Peyer's patch (tissue), 4 donors: ENCODE results near the gene SLC41A2. TPM values are rescaled to one million over a fixed set of nuclear protein-coding genes. Genes with fewer than 3 reads are reported as not detected.
"Not testable (repeated sequence)": the region's sequence is repeated elsewhere in the genome, so short reads cannot be mapped to it uniquely, and the experiment has no call there.

ENCODE experiments used
- DNase-seq, 3 donors: peaks; one replicate each; pipeline ENCODE4 v3.0.0-alpha.2; 2017 to 2019
- H3K27ac ChIP-seq, 4 donors: fragments of 200-600 bp; sonication (generic); one replicate each; pipeline ENCODE4 v1.5.1; 2016 to 2019
- H3K27me3 ChIP-seq, 2 donors: fragments of 200-600 bp; sonication (generic); one replicate each; pipeline ENCODE4 v1.5.1; 2019
- H3K36me3 ChIP-seq, 3 donors: fragments of 200-600 bp; sonication (generic); one replicate each; pipeline ENCODE4 v1.5.1; 2016 to 2019
- H3K4me1 ChIP-seq, 4 donors: fragments of 200-600 bp; sonication (generic); one replicate each; pipeline ENCODE4 v1.5.1; 2016 to 2019
- H3K4me3 ChIP-seq, 4 donors: fragments of 200-600 bp; sonication (generic); 1 replicate in 3 of 4; 2 replicates in 1 of 4; pipeline ENCODE4 v1.5.1; 2016 to 2019; ENCODE audit warnings: mild to moderate bottlenecking in 1 of 4
- H3K9me3 ChIP-seq, 4 donors: fragments of 200-600 bp; sonication (generic); one replicate each; pipeline ENCODE4 v1.5.1; 2016 to 2019; ENCODE audit warnings: mild to moderate bottlenecking in 1 of 4
- POLR2A ChIP-seq, 2 donors: fragments of 450-650 bp; IDR thresholded peaks; one replicate each; pipeline ENCODE4 v1.5.1; 2017; ENCODE audit warnings: antibody characterized with exemption in 2 of 2, mild to moderate bottlenecking in 2 of 2, moderate library complexity in 2 of 2
- total RNA-seq, 4 donors: library from RNA; depleted of rRNA; stranded (reverse); fragments of >200 nt; gene quantifications; one replicate each; pipeline ENCODE4 v1.1.0, GENCODE V29; 2016
- TF ChIP-seq, protein P1 (sequence below), 6 experiments: fragments of 450-650 bp in 4 of 6; fragments of 200-600 bp in 2 of 6; sonication (generic) in 1 of 6; IDR thresholded peaks; one replicate each; pipeline ENCODE4 v1.5.1; 2017 to 2019; ENCODE audit warnings: antibody characterized with exemption in 6 of 6, mild to moderate bottlenecking in 3 of 6, moderate library complexity in 1 of 6

Gene SLC41A2
- total RNA-seq, 4 donors from 2014 or later: 11.6 to 178 (median 114) TPM

DNA sequence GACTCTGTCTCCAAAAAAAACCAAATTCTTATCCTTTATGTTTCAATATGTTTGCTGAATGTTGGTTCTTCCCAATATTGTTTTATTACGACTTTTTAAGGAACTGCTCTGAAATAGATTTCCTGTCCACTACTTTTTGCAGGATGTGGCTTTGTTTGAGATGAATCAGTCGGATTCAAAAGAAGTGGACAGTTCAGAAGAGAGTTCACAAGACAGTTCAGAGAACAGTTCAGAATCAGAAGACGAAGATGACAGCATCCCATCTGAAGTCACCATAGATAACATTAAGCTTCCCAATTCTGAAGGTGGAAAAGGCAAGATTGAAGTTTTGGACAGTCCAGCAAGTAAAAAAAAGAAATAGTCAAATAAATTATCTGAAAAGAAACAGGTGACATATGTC is 36.2 kb upstream of the SLC41A2 start:
- Histone ChIP-seq H3K27me3 (no peaks in the 10 kb centered on the region), H3K27ac (no peak overlapping the region), H3K36me3 (peaks cover 0 to 24% (median 0%) of the 10 kb centered on the region in 3 donors), H3K9me3 (no peaks in the 10 kb centered on the region), H3K4me3 (no peak overlapping the region), H3K4me1 (peaks cover 0 to 11% (median 0%) of the 10 kb centered on the region in 4 donors)
- TF ChIP-seq, protein P1, sequence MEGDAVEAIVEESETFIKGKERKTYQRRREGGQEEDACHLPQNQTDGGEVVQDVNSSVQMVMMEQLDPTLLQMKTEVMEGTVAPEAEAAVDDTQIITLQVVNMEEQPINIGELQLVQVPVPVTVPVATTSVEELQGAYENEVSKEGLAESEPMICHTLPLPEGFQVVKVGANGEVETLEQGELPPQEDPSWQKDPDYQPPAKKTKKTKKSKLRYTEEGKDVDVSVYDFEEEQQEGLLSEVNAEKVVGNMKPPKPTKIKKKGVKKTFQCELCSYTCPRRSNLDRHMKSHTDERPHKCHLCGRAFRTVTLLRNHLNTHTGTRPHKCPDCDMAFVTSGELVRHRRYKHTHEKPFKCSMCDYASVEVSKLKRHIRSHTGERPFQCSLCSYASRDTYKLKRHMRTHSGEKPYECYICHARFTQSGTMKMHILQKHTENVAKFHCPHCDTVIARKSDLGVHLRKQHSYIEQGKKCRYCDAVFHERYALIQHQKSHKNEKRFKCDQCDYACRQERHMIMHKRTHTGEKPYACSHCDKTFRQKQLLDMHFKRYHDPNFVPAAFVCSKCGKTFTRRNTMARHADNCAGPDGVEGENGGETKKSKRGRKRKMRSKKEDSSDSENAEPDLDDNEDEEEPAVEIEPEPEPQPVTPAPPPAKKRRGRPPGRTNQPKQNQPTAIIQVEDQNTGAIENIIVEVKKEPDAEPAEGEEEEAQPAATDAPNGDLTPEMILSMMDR (IDR thresholded peaks at IDR 0.05): no peak
- no peak for TF ChIP-seq POLR2A (IDR thresholded peaks at IDR 0.05)
- DNase-seq: no peak

DNA sequence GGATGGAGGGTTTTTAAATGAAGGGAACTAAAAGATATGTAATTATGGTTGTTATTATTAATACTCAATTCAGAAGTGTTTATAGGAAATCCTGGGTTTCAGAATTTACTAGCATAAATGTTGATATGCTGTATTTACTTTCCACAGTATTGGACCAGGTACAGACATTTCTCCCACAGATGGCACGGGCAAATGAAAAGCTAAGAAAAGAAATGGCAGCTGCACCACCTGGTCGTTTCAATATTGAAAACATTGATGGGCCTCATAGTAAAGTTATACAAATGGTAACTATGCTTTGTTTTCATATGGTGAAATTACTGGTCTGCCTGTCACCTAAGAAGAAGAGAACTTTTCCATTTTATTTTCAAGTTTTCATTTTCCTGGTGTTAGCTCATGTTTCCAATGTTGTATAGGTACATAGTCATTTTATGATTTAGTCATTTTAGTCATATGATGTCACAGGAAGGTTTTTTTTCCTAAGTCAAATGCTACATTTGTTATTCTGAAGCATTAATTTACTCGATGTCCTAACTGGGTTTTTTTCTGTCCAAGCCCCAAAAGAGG is 33.6 kb upstream of the SLC41A2 start:
- no peaks in the 10 kb centered on the region for H3K27me3 ChIP-seq

DNA sequence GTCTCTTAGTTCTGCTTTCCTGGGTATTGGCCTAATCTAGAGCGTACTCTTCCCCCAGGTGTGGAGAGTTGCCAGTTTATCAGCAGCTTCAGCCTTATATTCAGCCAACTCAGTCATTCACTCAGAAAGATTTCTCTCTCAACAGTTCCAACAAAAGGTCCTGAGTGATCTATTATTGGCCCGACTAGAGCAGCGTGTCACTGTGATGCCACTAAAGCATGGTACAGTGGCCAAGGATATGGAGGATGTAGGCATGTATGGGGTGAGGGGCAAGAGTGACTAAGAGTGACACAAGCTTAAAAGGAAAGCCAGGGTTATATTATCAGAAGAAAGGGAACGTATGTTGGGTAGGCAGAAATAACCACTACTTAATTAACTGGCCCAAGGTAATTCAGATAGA is 32.9 kb upstream of the SLC41A2 start:
- Histone ChIP-seq H3K27me3 (no peaks in the 10 kb centered on the region), H3K9me3 (no peaks in the 10 kb centered on the region), H3K4me3 (no peak overlapping the region), H3K36me3 (peaks cover 0 to 20% (median 0%) of the 10 kb centered on the region in 3 donors), H3K27ac (no peak overlapping the region), H3K4me1 (peaks cover 0 to 9% (median 1%) of the 10 kb centered on the region in 4 donors)
- TF ChIP-seq, protein P1 (IDR thresholded peaks at IDR 0.05): no peak
- TF ChIP-seq POLR2A (IDR thresholded peaks at IDR 0.05): no peak
- no peak for DNase-seq

More for the DNA sequence above, 33.6 kb upstream of the SLC41A2 start:
- peaks cover 0 to 9% (median 1%) of the 10 kb centered on the region in 4 donors for H3K4me1 ChIP-seq
- H3K9me3 ChIP-seq: no peaks in the 10 kb centered on the region
- no peak overlapping the region for H3K27ac ChIP-seq
- H3K36me3 ChIP-seq: peaks cover 0 to 20% (median 0%) of the 10 kb centered on the region in 3 donors
- no peak for TF ChIP-seq POLR2A (IDR thresholded peaks at IDR 0.05)
- TF ChIP-seq, protein P1 (IDR thresholded peaks at IDR 0.05): no peak
- H3K4me3 ChIP-seq: no peak overlapping the region
- DNase-seq: no peak

DNA sequence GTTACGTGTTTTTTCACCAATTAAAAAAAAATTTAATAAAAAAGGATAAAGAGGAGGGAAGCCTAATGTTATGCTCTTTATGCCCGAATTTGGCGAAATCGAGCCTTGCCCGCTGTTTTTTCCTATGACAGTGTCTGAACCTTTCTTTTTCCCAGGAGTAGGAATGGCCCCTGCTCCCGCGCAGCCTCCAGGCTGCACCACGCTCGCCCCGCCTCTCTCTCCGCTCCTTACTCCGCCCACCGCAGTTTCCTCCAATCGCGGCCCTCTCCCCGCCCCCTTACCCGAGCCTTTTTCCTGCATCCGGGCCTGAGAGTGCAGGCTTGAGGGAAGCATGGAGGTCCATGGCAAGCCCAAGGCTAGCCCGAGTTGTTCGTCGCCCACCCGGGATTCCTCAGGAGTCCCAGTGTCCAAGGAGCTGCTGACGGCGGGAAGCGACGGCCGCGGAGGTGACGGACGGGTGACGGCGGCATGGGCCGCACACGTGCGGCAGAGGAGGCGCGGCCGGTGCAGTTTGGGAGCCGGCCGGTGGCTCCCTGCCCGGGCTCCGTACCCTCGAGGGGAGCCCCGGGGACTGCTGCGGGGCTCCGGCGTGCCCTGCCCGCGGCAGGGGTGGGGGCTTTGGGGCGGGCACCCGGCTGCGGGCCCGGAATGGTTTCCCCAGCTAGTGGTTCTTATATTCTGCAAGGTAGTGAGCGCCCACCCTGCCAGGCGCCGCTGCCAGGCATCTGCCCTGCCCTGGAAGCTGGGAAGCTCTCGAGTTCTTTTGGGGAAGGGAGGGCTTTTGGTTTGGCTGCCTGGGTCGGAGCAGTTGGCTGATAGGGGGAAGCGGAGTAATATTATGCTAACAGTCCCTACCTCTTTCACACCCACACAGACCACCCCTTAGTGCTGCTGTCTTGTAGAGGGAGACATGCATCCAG is 28.2 kb upstream of the SLC41A2 start, which contains the start of gene NOPCHAP1:
Gene NOPCHAP1 (plus strand): TSS at position 295 of the 920 bp plus-strand sequence. CDS start 37 bp downstream, at position 332.
- H3K27me3 ChIP-seq: no peaks in the 10 kb centered on the region
- peak within 1 kb of the TSS; percentile 55 to 83 (median 62) for H3K27ac ChIP-seq
- peaks cover 0 to 9% (median 1%) of the 10 kb centered on the region in 4 donors for H3K4me1 ChIP-seq
- no peaks in the 10 kb centered on the region for H3K36me3 ChIP-seq
- TF ChIP-seq POLR2A (IDR thresholded peaks at IDR 0.05): peak; percentile 36 to 64
- TF ChIP-seq, protein P1 (IDR thresholded peaks at IDR 0.05): no peak
- no peaks in the 10 kb centered on the region for H3K9me3 ChIP-seq
- H3K4me3 ChIP-seq: peak within 1 kb of the TSS; percentile 75 to 89 (median 83)
- peak; percentile 92 to 96 (median 95) for DNase-seq

DNA sequence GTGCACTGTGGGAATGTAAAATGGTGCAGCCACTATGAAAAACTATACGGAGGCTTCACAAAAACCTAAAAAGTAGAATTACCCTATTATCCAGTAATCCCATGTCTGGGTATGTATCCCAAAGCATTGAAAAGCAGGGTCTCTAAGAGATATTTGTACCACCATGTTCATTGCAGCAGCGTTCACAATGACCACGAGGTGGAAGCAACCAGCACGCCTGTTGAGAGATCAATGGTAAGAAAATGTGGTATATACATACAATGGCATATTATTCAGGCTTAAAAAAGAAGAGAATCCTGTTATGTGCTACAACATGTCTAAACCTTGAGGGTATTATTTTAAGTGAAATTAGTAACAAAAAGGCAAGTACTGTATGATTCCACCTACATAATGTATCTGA is 27.1 kb upstream of the SLC41A2 start:
- Histone ChIP-seq H3K4me1 (peaks cover 0 to 9% (median 1%) of the 10 kb centered on the region in 4 donors), H3K4me3 (peak overlapping the region in 1 of 4 donors; percentile 75), H3K27me3 (no peaks in the 10 kb centered on the region), H3K36me3 (no peaks in the 10 kb centered on the region), H3K9me3 (no peaks in the 10 kb centered on the region), H3K27ac (no peak overlapping the region)
- TF ChIP-seq POLR2A (IDR thresholded peaks at IDR 0.05): no peak
- DNase-seq: no peak

DNA sequence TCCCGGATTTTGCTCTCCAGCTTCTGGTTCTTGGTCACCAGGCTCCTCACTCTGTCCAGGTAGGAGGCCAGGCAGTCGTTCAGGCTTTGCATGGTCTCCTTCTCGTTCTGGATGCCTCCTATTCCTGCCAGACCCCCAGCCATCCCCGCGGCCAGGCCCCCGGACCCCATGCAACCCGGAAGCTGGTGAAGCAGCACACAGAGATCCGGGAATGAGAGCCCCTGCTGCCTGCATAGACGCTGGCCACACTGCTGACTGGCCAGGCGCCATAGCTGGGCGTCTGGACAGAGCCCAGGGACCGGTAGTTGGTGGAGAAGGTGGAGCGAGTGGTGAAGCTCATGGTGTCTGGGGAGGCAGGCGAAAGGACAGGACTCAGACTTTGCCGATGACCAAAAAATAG is 19.6 kb upstream of the SLC41A2 start:
- not testable (repeated sequence) for H3K27me3 ChIP-seq, H3K36me3 ChIP-seq, H3K27ac ChIP-seq, H3K4me3 ChIP-seq, DNase-seq, H3K4me1 ChIP-seq, H3K9me3 ChIP-seq
